GM10847 (cell line): ENCODE data around the gene ACO2.

Experiments used
- POLR2A ChIP-seq: IDR thresholded peaks from 2 replicates; pipeline ENCODE4 v1.6.1; 2011; ENCODE audit not compliant: insufficient read length; ENCODE audit errors: extremely low read depth

ACO2 gene

DNA sequence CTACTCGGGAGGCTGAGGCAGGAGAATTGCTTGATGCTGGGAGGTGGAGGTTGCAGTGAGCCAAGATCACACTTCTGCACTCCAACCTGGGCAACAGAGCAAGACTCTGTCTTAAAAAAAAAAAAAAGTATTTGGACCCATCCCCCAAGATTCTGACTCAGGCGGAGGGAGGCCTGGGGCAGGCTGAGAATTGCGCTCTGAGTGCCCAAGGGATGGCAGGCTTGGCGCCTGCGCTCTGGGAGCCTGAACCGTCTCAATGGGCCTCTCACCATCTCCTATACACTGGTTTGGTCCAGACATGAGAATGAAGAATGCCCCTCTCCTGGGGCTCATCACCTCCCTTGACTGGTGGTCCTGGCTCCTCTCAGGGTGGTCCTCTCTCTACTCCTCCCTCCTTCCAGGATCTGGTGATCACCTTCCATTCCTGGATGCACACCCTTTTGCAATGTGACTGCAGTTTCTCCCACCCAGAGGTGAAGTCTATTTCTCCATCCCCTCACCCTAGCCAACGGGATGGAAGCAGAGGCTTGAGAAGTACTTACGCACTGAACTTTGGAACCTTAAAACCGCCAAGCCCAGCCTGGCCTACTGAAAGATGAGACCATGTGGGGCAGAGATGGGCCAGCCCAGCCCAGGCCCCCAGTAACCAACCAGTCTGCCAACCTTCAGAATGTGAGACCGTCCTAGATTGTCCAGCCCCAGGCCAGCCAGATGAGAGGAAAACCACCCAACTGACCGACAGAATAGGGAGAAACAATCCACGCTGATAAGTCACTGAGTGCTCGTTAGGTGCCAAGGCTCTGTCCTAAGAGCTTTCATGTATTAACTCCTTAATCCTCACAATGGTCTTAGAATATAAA lies 70.5 kb downstream of the ACO2 start:
- no peak for TF ChIP-seq POLR2A

GRCh38 chr22:41540006-41540315 lies 71.0 kb downstream of the ACO2 start:
- TF ChIP-seq POLR2A, result no peak

DNA sequence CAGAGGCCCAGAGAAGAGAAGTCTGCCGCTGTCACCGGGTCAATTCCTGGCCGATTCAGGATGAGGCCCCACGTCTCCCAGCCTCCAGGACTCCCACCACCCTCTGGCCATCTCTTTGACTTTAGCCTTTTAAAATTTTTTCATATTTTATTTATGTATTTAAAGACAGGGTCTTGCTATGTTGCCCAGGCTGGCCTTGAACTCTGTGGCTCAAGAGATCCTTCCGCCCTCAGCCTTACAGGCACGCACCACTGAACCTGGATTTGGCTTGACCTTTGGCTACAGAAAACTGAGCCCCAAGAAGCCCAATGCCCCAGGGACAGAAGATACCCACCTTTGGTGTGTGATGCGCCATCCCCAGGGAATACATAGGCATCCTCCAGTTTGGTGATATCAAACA lies 71.4 kb downstream of the ACO2 start:
- TF ChIP-seq POLR2A, result no peak

DNA sequence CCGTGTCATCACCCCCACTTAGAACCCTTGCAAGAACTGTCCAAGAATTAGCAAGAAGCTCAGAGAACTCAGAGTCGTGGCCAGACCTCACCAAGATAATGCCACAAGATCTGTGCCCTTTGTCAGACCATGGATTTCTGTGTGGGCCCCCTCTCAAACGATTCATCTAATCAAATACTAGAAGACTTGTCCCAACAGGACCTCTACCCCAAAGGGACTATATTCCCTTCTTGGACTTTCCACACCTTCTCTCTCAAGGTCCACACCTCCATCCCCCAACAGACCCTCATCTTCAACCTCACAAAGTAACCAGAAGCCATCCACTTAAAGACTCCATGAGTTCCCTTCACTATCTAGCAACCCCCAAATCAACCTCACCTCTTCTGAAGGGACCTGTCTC lies 72.6 kb downstream of the ACO2 start:
- TF ChIP-seq POLR2A, result no peak

DNA sequence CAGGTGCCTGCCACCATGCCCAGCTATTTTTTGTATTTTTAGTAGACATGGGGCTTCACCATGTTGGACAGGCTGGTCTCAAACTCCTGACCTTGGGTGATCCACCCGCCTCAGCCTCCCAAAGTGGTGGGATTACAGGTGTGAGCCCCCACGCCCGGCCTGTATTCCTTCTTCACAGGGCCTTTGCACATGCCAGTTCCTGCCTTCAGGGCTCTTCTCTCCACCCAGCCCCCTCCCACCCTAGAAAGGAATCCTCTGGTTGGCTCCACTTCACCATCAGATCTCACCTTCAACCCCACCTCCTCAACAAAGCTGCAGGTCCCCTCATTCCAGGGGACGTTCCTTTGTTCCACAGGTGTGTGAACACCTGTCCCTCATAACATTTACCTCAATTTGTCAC lies 73.3 kb downstream of the ACO2 start:
- TF ChIP-seq POLR2A, result no peak

DNA sequence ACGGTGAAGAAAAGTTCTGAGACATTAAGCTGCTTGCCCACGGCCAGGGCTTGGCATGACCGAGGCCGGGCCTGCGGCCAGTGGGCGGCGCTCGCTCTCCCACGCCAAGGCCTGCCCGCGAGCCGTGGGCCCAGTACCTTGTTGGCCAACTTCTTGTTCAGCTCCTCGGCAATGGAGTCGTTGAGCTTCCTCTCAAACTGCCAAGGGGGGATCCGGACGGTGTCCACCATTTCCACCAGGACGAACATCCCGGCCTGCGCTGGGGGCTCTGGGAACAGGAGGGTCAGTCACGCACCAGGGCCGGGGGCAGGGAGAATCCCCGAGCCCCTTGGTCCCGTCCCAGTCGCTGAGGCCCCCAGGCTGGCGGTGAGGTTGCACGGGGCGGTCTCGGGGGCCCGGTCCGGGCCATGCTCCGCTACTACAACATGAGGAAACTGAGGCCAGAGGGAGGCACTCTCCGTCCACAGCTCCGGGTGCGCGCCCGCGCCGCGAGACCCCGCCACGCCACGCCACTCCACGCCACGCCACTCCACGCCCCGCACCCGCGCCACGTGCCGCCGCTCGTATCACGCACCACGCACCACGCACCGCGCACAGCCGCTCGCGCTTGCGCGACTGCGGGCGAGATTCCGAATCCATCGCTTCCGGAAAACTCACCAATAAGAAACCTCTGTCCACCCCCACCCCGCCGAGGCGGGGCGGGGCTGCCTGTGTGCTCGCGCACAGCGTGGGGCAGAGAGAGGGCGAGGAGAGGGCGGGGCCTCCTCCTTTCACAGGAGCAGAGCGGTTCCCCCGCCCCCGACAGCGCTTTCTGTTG lies 75.1 kb downstream of the ACO2 start, which contains the start of gene POLR3H:
TSS of gene POLR3H (minus strand) at position 617 of the 817 bp plus-strand sequence. CDS start at position 248, 369 bp downstream.
- peak; percentile 44 for TF ChIP-seq POLR2A

DNA sequence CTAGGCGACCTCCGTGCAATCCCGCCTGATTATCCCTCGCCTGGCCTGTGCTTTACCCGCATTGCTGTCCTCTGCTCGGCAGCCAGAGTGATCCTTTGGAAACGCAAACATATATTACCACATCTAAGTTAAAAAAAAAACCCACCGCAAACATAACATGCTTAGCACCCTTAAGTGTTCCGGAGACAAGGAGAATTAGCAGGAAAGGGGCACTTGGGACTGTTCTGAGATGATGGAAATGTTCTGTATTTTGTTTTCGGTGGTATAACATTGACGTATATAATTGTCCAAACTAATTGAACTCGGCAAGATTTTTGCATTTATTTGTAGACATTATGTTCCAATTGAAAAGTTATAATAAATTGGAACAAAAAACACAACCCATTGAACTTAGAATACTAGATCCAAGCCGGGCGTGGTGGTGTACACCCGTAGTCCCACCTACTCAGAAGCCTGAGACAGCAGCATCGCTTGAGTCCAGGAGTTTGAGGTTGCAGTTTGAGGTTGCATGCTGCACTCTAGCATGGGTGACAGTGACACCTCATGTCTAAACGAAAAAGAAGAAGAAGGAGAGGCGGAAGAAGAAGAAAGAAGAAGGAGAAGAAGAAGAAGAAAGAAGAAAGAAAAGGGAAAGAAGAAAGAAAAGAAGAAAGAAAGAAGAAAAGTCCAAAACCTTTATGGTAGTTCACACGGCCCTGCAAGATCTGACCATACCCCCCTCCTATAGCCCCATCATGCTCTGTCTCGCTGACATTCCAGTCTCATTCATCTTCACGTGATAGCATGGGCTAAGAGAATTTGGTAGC lies 76.0 kb downstream of the ACO2 start:
- TF ChIP-seq POLR2A, result no peak

DNA sequence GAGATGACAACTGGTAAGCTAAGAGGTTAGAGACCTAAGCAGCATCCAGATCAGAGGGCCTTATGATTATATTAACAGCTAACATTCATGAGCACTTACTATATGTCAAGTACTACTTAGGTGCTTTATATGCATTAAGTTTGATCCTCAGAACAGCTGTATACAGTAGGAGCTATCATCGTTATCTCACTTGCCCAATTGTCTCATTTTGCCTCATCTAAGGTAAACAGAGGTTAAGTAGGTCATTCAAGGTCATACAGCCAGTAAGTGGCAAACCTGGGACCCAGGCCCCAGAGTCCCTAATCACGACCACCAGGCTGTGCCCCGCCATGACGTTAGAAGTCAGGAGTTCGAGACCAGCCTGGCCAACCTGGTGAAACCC lies 79.9 kb downstream of the ACO2 start:
- TF ChIP-seq POLR2A, result no peak

DNA sequence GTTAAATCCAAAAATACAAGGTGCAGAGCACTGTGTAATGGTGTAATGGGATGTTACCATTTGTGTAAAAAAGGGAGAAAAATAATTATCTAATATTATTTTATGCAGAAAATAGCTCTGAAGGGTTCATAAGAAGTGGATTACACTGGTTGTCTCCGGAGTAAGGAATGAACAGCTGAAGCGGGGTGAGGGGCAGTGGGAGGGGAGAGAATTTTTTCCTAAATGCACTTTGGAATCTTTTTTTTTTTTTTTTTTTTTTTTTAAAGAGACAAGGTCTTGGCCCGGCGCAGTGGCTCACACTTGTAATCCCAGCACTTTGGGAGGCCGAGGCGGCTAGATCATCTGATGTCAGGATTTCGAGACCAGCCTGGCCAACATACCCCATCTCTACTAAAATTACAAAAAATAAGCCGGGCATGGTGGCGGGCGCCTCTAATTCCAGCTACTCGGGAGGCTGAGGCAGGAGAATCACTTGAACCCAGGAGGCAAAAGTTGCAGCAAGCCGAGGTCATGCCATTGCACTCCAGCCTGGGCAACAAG lies 82.1 kb downstream of the ACO2 start:
- no peak for TF ChIP-seq POLR2A

DNA sequence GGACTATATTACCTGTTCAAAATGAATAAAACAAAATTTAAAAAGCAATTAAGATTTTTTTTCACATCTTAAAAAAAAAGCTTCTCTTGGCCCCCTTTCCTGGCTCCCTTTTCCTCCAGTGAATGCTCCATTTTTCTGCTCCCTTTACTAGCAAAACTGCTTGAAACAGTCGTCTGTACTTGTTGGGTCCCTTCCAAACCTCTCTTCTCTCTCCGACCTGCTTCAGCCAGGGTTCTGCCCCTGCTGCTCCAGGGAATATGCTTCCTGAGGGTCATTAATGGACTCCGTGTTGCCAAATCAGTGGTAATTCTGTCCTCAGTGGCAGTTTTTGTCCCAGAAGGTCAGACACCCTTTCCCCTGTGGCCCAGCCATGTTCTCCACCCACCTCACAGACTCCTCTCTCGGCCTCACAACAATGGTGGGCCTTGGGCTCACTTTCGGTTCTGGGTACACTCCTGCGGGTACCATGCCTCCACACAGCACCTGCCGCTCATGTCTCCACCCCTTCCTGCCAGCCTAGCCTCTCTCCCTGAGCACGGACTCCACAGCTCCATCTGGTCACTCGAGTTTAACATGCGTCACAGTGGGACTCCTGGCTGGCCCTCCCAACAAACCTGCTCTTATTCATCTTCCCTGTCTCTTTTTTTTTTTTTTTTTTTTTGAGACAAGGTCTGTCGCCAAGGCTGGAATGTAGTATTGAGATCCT lies 83.1 kb downstream of the ACO2 start:
- no peak for TF ChIP-seq POLR2A

GRCh38 chr22:41555325-41555982 lies 86.5 kb downstream of the ACO2 start:
- TF ChIP-seq POLR2A, result no peak

DNA sequence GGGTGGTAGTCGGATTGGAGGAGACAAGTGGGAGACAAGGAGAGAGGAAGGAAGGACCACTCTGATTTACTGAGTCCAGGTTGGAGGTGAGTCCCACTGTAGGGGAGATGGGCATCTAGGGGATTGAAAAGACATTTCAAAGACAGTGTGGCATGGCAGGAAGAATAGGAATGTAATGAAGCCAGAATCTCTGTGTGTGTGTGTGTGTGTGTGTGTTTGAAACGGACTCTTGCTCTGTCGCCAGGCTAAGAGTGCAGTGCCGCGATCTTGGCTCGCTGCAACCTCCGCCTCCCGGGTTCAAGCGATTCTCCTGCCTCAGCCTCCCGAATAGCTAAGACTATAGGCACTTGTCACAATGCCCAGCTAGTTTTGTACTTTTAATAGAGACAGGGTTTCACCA lies 87.6 kb downstream of the ACO2 start:
- no peak for TF ChIP-seq POLR2A

DNA sequence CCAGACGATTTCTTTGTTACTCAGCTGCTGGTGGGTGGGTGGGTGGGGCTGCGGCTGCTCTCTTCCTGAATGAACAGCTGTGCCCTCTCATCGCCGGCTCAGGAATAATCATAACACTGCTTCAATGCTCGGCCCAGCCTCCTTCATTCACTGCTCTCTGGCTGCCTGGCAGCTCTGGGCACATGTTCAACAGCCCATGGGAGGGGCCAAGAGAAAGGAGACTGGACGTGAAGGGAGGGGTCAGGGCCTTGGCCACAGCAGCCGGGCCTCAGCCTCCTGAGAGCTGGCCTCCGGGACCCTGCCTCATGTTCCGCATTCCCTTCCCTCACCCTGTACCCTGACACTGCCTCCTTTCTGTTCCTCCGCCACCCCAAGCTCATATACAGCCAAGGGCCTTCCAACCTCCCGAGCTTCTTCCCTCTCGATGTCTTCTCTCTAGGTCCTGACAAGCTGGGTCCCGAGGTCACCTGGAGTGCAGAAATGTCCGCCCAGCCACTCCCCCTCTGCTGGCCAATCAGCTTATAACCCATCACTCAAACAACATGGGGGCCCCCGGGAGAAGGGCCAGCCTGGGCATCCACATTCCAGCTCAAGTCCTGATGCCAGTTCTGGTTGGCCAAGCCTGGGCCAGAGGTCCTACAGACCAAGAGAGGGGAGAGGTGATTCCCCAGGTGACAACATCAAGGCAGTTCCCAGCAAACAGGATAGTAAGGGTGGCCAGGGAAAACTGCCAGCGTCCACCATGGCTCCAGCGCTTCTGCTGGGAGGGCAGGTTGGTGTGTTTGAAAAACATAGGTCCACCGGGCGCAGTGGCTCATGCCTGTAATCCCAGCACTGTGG lies 88.7 kb downstream of the ACO2 start:
- no peak for TF ChIP-seq POLR2A
